HepG2 (cell line): ENCODE measurements around the gene CEP164. TPM values are rescaled to one million over a fixed set of nuclear protein-coding genes. Genes with fewer than 3 reads are reported as not detected.

Experiments
- ATAD3A ChIP-seq: sonication (generic); formaldehyde crosslinking; IDR thresholded peaks from 2 replicates; pipeline ENCODE4 v1.4.0; 2020; ENCODE audit warnings: missing genetic modification reagents
- ATM ChIP-seq: fragments of 450-650 bp; IDR thresholded peaks from 2 replicates; pipeline ENCODE4 v1.7.1; 2017; ENCODE audit warnings: mild to moderate bottlenecking, borderline replicate concordance
- CENPX ChIP-seq: sonication (generic); formaldehyde crosslinking; IDR thresholded peaks from 2 replicates; pipeline ENCODE4 v1.9.0; 2021; ENCODE audit warnings: mild to moderate bottlenecking, missing genetic modification reagents, moderate library complexity
- ONECUT2 ChIP-seq: sonication (generic); formaldehyde crosslinking; IDR thresholded peaks from 2 replicates; pipeline ENCODE4 v1.4.0; 2020; ENCODE audit warnings: missing genetic modification reagents
- POLR2AphosphoS5 ChIP-seq: IDR thresholded peaks from 2 replicates; pipeline ENCODE4 v1.6.1; 2012; ENCODE audit warnings: low read depth, low read length
- TEAD3 ChIP-seq: optimal IDR thresholded peaks from 2 replicates; pipeline ENCODE3; 2016; ENCODE audit warnings: borderline replicate concordance
- TOPORS ChIP-seq: sonication (generic); formaldehyde crosslinking; IDR thresholded peaks from 2 replicates; pipeline ENCODE4 v1.8.0; 2023; ENCODE audit warnings: mild to moderate bottlenecking, missing genetic modification reagents
- ZFP1 ChIP-seq: IDR thresholded peaks from 2 replicates; pipeline ENCODE4 v1.6.1; 2016
- ZFX ChIP-seq: sonication (generic); formaldehyde crosslinking; IDR thresholded peaks from 2 replicates; pipeline ENCODE4 v1.4.0; 2020; ENCODE audit warnings: mild to moderate bottlenecking, low read depth, missing genetic modification reagents, moderate library complexity
- ZKSCAN1 ChIP-seq: fragments of 150-350 bp; IDR thresholded peaks from 2 replicates; pipeline ENCODE4 v1.6.1; 2014; ENCODE audit warnings: low read length
- ZNF136 ChIP-seq: sonication (generic); formaldehyde crosslinking; IDR thresholded peaks from 2 replicates; pipeline ENCODE4 v1.8.1; 2022; ENCODE audit warnings: low read depth, mild to moderate bottlenecking, moderate library complexity, missing genetic modification reagents
- ZNF235 ChIP-seq: sonication (generic); formaldehyde crosslinking; IDR thresholded peaks from 2 replicates; pipeline ENCODE4 v1.8.1; 2023; ENCODE audit warnings: mild to moderate bottlenecking, missing genetic modification reagents, borderline replicate concordance
- ZNF530 ChIP-seq: sonication (generic); formaldehyde crosslinking; IDR thresholded peaks from 2 replicates; pipeline ENCODE4 v1.5.0; 2020; ENCODE audit warnings: low read depth, mild to moderate bottlenecking, missing genetic modification reagents
- polyA plus RNA-seq, 8 experiments: library from polyadenylated mRNA; depleted of rRNA in 3 of 8; stranded (reverse) in 7 of 8; unstranded in 1 of 8; fragments of >200 nt; fragmentation: Illumina TruSeq in 4 of 8; extraction: Trizol in 4 of 8; gene quantifications; 2 replicates each; pipeline versions ENCODE4 v1.2.1 to v1.2.3, GENCODE V29; 2011 to 2016; ENCODE audit warnings: low read depth in 4 of 8, missing spikeins in 1 of 8, mixed read lengths in 1 of 8; ENCODE audit not compliant: insufficient read depth in 1 of 8
- total RNA-seq, 5 experiments: library from RNA; depleted of rRNA; stranded (reverse); fragments of >200 nt; fragmentation: Illumina TruSeq; extraction: Trizol; gene quantifications; 2 replicates each; pipeline ENCODE4 v1.2.3, GENCODE V29; 2016; ENCODE audit warnings: low read depth in 1 of 5
- TF ChIP-seq, protein P1 (sequence below): sonication (generic); formaldehyde crosslinking; IDR thresholded peaks from 2 replicates; pipeline ENCODE4 v1.4.0; 2020; ENCODE audit warnings: missing genetic modification reagents
- TF ChIP-seq, protein P2 (sequence below): IDR thresholded peaks from 2 replicates; pipeline ENCODE4 v1.6.1; 2016; ENCODE audit warnings: mild to moderate bottlenecking, missing biosample characterization, missing genetic modification reagents
- TF ChIP-seq, protein P3 (sequence below): sonication (generic); formaldehyde crosslinking; conservative IDR thresholded peaks from 2 replicates; pipeline ENCODE4 v1.8.0; 2022; ENCODE audit warnings: mild to moderate bottlenecking, moderate library complexity, missing genetic modification reagents
- TF ChIP-seq, protein P4 (sequence below): sonication (generic); formaldehyde crosslinking; IDR thresholded peaks from 2 replicates; pipeline ENCODE4 v1.9.0; 2022; ENCODE audit warnings: missing genetic modification reagents, mild to moderate bottlenecking, borderline replicate concordance
- TF ChIP-seq, protein P5 (sequence below), 2 experiments: sonication (generic) in 1 of 2; formaldehyde crosslinking in 1 of 2; IDR thresholded peaks; 2 replicates each; pipeline versions ENCODE4 v1.4.0 to v1.6.1; 2018 to 2020; ENCODE audit warnings: missing genetic modification reagents in 2 of 2, borderline replicate concordance in 1 of 2, low read depth in 1 of 2, mild to moderate bottlenecking in 1 of 2, missing biosample characterization in 1 of 2
- TF ChIP-seq, protein P6 (sequence below): sonication (generic); formaldehyde crosslinking; IDR thresholded peaks from 2 replicates; pipeline ENCODE4 v1.8.1; 2023; ENCODE audit warnings: missing genetic modification reagents, inconsistent platforms, borderline replicate concordance

Gene CEP164
- total and polyA plus RNA-seq, 2 of the 13 experiments (the other 11 are each of a cell fraction or from before 2014, with no cell fraction given) = 11.4 to 15.2 TPM

DNA sequence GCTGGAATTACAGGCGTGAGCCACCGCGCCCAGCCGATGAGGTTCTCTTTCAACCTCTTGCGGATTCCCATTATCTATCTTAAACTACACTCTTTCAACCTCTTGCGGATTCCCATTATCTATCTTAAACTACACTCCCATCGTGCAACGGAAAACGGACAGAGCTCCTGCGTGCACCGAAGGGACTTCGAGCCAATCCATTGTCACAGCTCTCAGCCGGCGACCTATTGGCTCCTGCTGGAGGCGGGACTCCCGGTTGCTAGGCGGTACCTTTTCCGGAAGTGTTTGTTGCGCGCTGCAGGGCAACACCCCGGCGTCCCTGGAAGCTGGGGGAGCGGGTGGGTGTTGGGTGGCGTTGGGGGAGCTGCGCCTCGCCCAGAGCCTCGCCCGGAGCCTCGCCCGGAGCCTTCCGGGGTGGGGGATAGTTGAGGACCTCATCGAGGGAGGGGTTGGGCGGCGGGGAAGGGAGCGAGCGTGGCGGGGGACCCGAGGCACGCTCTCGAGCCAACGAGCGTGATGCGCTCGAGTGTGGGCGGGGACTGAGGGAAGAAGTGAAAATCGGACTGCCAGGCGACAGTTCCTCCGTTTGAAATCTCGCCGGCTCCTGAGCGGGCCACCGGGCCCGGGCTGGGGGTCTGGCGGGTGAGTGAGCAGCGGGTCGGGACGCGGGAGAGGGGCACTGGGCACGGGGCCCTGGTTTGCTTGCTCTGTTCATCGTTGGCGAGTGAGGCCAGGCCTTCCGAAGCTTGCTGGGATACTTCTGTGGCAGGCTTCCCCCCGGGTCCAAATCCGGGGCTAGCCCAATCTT lies at the start of gene CEP164 (continued):
- TF ChIP-seq, protein P1, sequence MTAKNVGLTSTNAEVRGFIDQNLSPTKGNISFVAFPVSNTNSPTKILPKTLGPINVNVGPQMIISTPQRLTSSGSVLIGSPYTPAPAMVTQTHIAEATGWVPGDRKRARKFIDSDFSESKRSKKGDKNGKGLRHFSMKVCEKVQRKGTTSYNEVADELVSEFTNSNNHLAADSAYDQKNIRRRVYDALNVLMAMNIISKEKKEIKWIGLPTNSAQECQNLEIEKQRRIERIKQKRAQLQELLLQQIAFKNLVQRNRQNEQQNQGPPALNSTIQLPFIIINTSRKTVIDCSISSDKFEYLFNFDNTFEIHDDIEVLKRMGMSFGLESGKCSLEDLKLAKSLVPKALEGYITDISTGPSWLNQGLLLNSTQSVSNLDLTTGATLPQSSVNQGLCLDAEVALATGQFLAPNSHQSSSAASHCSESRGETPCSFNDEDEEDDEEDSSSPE (CRISPR knock-in tag) = peak; percentile 36; the same call in 1 of the 2 replicates
- TF ChIP-seq ZFX (CRISPR knock-in tag) (peak; percentile 44), ZNF235 (CRISPR knock-in tag) (0 out of 2 replicates have a peak, but pooled peaks have one; percentile 44), TOPORS (CRISPR knock-in tag) (no peak), CENPX (CRISPR knock-in tag) (no peak), TEAD3 (CRISPR knock-in tag) (no peak), ONECUT2 (CRISPR knock-in tag) (no peak), ZKSCAN1 (no peak), ATAD3A (CRISPR knock-in tag) (no peak), ZNF136 (CRISPR knock-in tag) (no peak), ZFP1 (CRISPR knock-in tag) (no peak), ZNF530 (no peak), ATM (no peak), POLR2AphosphoS5 (peak; percentile 43; the same call in 1 of the 2 replicates)
- TF ChIP-seq, protein P2, sequence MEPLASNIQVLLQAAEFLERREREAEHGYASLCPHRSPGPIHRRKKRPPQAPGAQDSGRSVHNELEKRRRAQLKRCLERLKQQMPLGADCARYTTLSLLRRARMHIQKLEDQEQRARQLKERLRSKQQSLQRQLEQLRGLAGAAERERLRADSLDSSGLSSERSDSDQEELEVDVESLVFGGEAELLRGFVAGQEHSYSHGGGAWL (CRISPR knock-in tag) = peak; percentile 49; the same call in 1 of the 2 replicates
- TF ChIP-seq, protein P3, sequence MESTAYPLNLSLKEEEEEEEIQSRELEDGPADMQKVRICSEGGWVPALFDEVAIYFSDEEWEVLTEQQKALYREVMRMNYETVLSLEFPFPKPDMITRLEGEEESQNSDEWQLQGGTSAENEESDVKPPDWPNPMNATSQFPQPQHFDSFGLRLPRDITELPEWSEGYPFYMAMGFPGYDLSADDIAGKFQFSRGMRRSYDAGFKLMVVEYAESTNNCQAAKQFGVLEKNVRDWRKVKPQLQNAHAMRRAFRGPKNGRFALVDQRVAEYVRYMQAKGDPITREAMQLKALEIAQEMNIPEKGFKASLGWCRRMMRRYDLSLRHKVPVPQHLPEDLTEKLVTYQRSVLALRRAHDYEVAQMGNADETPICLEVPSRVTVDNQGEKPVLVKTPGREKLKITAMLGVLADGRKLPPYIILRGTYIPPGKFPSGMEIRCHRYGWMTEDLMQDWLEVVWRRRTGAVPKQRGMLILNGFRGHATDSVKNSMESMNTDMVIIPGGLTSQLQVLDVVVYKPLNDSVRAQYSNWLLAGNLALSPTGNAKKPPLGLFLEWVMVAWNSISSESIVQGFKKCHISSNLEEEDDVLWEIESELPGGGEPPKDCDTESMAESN (CRISPR knock-in tag) = peak; percentile 48; the same call in 1 of the 2 replicates
- TF ChIP-seq, protein P4, sequence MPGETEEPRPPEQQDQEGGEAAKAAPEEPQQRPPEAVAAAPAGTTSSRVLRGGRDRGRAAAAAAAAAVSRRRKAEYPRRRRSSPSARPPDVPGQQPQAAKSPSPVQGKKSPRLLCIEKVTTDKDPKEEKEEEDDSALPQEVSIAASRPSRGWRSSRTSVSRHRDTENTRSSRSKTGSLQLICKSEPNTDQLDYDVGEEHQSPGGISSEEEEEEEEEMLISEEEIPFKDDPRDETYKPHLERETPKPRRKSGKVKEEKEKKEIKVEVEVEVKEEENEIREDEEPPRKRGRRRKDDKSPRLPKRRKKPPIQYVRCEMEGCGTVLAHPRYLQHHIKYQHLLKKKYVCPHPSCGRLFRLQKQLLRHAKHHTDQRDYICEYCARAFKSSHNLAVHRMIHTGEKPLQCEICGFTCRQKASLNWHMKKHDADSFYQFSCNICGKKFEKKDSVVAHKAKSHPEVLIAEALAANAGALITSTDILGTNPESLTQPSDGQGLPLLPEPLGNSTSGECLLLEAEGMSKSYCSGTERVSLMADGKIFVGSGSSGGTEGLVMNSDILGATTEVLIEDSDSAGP = peak; percentile 64; the same call in 1 of the 2 replicates
- TF ChIP-seq, protein P5, sequence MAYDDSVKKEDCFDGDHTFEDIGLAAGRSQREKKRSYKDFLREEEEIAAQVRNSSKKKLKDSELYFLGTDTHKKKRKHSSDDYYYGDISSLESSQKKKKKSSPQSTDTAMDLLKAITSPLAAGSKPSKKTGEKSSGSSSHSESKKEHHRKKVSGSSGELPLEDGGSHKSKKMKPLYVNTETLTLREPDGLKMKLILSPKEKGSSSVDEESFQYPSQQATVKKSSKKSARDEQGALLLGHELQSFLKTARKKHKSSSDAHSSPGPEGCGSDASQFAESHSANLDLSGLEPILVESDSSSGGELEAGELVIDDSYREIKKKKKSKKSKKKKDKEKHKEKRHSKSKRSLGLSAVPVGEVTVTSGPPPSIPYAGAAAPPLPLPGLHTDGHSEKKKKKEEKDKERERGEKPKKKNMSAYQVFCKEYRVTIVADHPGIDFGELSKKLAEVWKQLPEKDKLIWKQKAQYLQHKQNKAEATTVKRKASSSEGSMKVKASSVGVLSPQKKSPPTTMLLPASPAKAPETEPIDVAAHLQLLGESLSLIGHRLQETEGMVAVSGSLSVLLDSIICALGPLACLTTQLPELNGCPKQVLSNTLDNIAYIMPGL (CRISPR knock-in tag; IDR thresholded peaks at IDR 0.05; ENCODE audit: borderline replicate concordance in 1 of 2, low read depth in 1 of 2) = peak; percentile 37; a peak in 1 of 4 replicates
- TF ChIP-seq, protein P6, sequence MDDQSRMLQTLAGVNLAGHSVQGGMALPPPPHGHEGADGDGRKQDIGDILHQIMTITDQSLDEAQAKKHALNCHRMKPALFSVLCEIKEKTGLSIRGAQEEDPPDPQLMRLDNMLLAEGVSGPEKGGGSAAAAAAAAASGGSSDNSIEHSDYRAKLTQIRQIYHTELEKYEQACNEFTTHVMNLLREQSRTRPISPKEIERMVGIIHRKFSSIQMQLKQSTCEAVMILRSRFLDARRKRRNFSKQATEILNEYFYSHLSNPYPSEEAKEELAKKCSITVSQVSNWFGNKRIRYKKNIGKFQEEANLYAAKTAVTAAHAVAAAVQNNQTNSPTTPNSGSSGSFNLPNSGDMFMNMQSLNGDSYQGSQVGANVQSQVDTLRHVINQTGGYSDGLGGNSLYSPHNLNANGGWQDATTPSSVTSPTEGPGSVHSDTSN (CRISPR knock-in tag) = no peak
